ENCODE measurements around the gene FAM53B. TPM values are rescaled to one million over a fixed set of nuclear protein-coding genes. Genes with fewer than 3 reads are reported as not detected.

The FAM53B gene
- total RNA-seq, 1 donor from 2014 or later, result 41.3 TPM

GRCh38 chr10:124765256-124765655, 21.1 kb upstream of the FAM53B start:
- Mint-ChIP-seq H3K27me3 (ENCODE audit: low read depth) (no peaks in the 10 kb centered on the region), H3K4me3 (no peak overlapping the region), H3K4me1 (no peaks in the 10 kb centered on the region), H3K27ac (ENCODE audit: unreplicated experiment) (no peak overlapping the region), H3K9me3 (no peaks in the 10 kb centered on the region), H3K36me3 (ENCODE audit: low read depth) (peaks cover 6% of the 10 kb centered on the region)
- DNase-seq (ENCODE audit: low read depth, low spot score), result no peak
- TF ChIP-seq CTCF (conservative IDR thresholded peaks at IDR 0.05), result no peak

GRCh38 chr10:124763267-124763666, 19.1 kb upstream of the FAM53B start:
- no peaks in the 10 kb centered on the region for H3K9me3 Mint-ChIP-seq
- no peak for TF ChIP-seq CTCF (conservative IDR thresholded peaks at IDR 0.05)
- H3K27ac Mint-ChIP-seq (ENCODE audit: unreplicated experiment), result no peak overlapping the region
- peaks cover 6% of the 10 kb centered on the region for H3K4me1 Mint-ChIP-seq
- H3K36me3 Mint-ChIP-seq (ENCODE audit: low read depth), result peaks cover 3% of the 10 kb centered on the region
- no peaks in the 10 kb centered on the region for H3K27me3 Mint-ChIP-seq (ENCODE audit: low read depth)
- no peak overlapping the region for H3K4me3 Mint-ChIP-seq
- DNase-seq (ENCODE audit: low read depth, low spot score), result no peak

- Mint-ChIP-seq H3K27me3 (ENCODE audit: low read depth) (no peaks in the 10 kb centered on the region), H3K36me3 (ENCODE audit: low read depth) (no peaks in the 10 kb centered on the region), H3K9me3 (no peaks in the 10 kb centered on the region), H3K4me3 (no peak overlapping the region), H3K4me1 (peaks cover 16% of the 10 kb centered on the region), H3K27ac (ENCODE audit: unreplicated experiment) (no peak overlapping the region)
- no peak for DNase-seq (ENCODE audit: low read depth, low spot score)
- no peak for TF ChIP-seq CTCF (conservative IDR thresholded peaks at IDR 0.05)
Observed at GRCh38 chr10:124762281-124762680, 18.1 kb upstream of the FAM53B start.

GRCh38 chr10:124756156-124756903, 12.2 kb upstream of the FAM53B start:
- no peak for TF ChIP-seq CTCF (conservative IDR thresholded peaks at IDR 0.05)
- Mint-ChIP-seq H3K4me1 (peaks cover 29% of the 10 kb centered on the region), H3K27ac (ENCODE audit: unreplicated experiment) (no peak overlapping the region), H3K4me3 (no peak overlapping the region), H3K9me3 (no peaks in the 10 kb centered on the region), H3K27me3 (ENCODE audit: low read depth) (no peaks in the 10 kb centered on the region), H3K36me3 (ENCODE audit: low read depth) (peaks cover 6% of the 10 kb centered on the region)
- DNase-seq (ENCODE audit: low read depth, low spot score), result no peak

- Mint-ChIP-seq H3K9me3 (no peaks in the 10 kb centered on the region), H3K27me3 (ENCODE audit: low read depth) (no peaks in the 10 kb centered on the region), H3K27ac (ENCODE audit: unreplicated experiment) (no peak overlapping the region), H3K4me3 (no peak overlapping the region), H3K36me3 (ENCODE audit: low read depth) (peaks cover 6% of the 10 kb centered on the region), H3K4me1 (peaks cover 29% of the 10 kb centered on the region)
- TF ChIP-seq CTCF (conservative IDR thresholded peaks at IDR 0.05), result no peak
- no peak for DNase-seq (ENCODE audit: low read depth, low spot score)
Observed at GRCh38 chr10:124755581-124755980, 11.4 kb upstream of the FAM53B start.
